HCT116 (cell line): Measurements from ENCODE around the gene OR2A14.

Experiments used
- EGR1 ChIP-seq: IDR thresholded peaks from 2 replicates; pipeline ENCODE4 v1.6.1; 2012; ENCODE audit warnings: low read depth
- EZH2 ChIP-seq: fragments of 200-600 bp; sonication (generic); IDR thresholded peaks from 2 replicates; pipeline ENCODE4 v1.6.1; 2017; ENCODE audit warnings: antibody characterized with exemption, mixed run types
- FOSL1 ChIP-seq: IDR thresholded peaks from 2 replicates; pipeline ENCODE4 v1.6.1; 2012; ENCODE audit warnings: low read depth
- POLR2A ChIP-seq: IDR thresholded peaks from 2 replicates; pipeline ENCODE4 v1.7.0; 2011; ENCODE audit warnings: borderline replicate concordance; ENCODE audit not compliant: insufficient read depth, insufficient read length; ENCODE audit errors: extremely low read depth
- SP1 ChIP-seq: IDR thresholded peaks from 2 replicates; pipeline ENCODE4 v1.6.1; 2012; ENCODE audit warnings: low read depth
- ZNF274 ChIP-seq: fragments of 200-500 bp; sonication (Bioruptor generic); IDR thresholded peaks from 2 replicates; pipeline ENCODE4 v1.6.1; 2014; ENCODE audit warnings: mild to moderate bottlenecking, low read depth, low read length, inconsistent platforms
- TF ChIP-seq, protein P1 (sequence below), 3 experiments: fragments of 200-600 bp in 1 of 3; sonication (generic) in 1 of 3; IDR thresholded peaks in 2 of 3; conservative IDR thresholded peaks in 1 of 3; 2 replicates each; pipeline ENCODE4 v1.5.1; 2012 to 2017; ENCODE audit warnings: low read depth in 2 of 3, low read length in 2 of 3, antibody characterized with exemption in 1 of 3, borderline replicate concordance in 1 of 3, control low read depth in 1 of 3, mild to moderate bottlenecking in 1 of 3, mixed read lengths in 1 of 3, mixed run types in 1 of 3, moderate library complexity in 1 of 3; ENCODE audit not compliant: insufficient read depth in 1 of 3
- TF ChIP-seq, protein P2 (sequence below): IDR thresholded peaks from 2 replicates; pipeline ENCODE4 v1.6.1; 2012

- TF ChIP-seq, protein P1, sequence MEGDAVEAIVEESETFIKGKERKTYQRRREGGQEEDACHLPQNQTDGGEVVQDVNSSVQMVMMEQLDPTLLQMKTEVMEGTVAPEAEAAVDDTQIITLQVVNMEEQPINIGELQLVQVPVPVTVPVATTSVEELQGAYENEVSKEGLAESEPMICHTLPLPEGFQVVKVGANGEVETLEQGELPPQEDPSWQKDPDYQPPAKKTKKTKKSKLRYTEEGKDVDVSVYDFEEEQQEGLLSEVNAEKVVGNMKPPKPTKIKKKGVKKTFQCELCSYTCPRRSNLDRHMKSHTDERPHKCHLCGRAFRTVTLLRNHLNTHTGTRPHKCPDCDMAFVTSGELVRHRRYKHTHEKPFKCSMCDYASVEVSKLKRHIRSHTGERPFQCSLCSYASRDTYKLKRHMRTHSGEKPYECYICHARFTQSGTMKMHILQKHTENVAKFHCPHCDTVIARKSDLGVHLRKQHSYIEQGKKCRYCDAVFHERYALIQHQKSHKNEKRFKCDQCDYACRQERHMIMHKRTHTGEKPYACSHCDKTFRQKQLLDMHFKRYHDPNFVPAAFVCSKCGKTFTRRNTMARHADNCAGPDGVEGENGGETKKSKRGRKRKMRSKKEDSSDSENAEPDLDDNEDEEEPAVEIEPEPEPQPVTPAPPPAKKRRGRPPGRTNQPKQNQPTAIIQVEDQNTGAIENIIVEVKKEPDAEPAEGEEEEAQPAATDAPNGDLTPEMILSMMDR (IDR thresholded peaks at IDR 0.05 in 2 of 3, conservative IDR thresholded peaks at IDR 0.05 in 1 of 3; ENCODE audit: borderline replicate concordance in 1 of 3, insufficient read depth in 1 of 3, low read depth in 2 of 3, low read length in 2 of 3), result no peak
- TF ChIP-seq EGR1 (no peak), FOSL1 (no peak), SP1 (no peak), EZH2 (no peak), POLR2A (no peak), ZNF274 (no peak)
- TF ChIP-seq, protein P2, sequence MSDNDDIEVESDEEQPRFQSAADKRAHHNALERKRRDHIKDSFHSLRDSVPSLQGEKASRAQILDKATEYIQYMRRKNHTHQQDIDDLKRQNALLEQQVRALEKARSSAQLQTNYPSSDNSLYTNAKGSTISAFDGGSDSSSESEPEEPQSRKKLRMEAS, result no peak
Measured at GRCh38 chr7:144130730-144131129, 7.8 kb downstream of the OR2A14 start.
